ENCODE data around the gene YBX3. TPM values are rescaled to one million over a fixed set of nuclear protein-coding genes. Genes with fewer than 3 reads are reported as not detected.

The YBX3 gene
- total and polyA plus RNA-seq, 2 donors from 2014 or later = 86.9 to 347 TPM

- DNase-seq = no peak
- H3K9me3 ChIP-seq (ENCODE audit: control insufficient read depth in 2 of 3, insufficient read depth in 1 of 3, low read length in 3 of 3) = no peaks in the 10 kb centered on the region
- TF ChIP-seq CTCF (IDR thresholded peaks at IDR 0.05; ENCODE audit: borderline replicate concordance, extremely low read depth, insufficient read depth) = no peak
- H3K27me3 ChIP-seq (ENCODE audit: control insufficient read depth, insufficient read depth, low read length) = no peaks in the 10 kb centered on the region
- H3K4me1 ChIP-seq (ENCODE audit: control insufficient read depth in 2 of 3, insufficient read depth in 2 of 3, low read depth in 1 of 3, low read length in 3 of 3) = no peaks in the 10 kb centered on the region
- no peak overlapping the region for H3K9ac ChIP-seq (ENCODE audit: low read length in 3 of 3)
- H3K36me3 ChIP-seq (ENCODE audit: control insufficient read depth in 2 of 3, insufficient read depth in 3 of 3, low read length in 3 of 3) = no peaks in the 10 kb centered on the region
- no peak overlapping the region for H3K27ac ChIP-seq (ENCODE audit: low read depth in 2 of 2, low read length in 2 of 2)
- H3K4me3 ChIP-seq (ENCODE audit: low read length in 3 of 3) = no peak overlapping the region
- no peak for FAIRE-seq
- intact Hi-C loops (cut with DNase I) = no loop called here
These were observed 7.4 kb upstream of the YBX3 start for GRCh38 chr12:10730559-10730958.

- Histone ChIP-seq H3K4me3 (ENCODE audit: low read length in 3 of 3) (no peak overlapping the region), H3K36me3 (ENCODE audit: control insufficient read depth in 2 of 3, insufficient read depth in 3 of 3, low read length in 3 of 3) (no peaks in the 10 kb centered on the region), H3K27ac (ENCODE audit: low read depth in 2 of 2, low read length in 2 of 2) (no peak overlapping the region), H3K9me3 (ENCODE audit: control insufficient read depth in 2 of 3, insufficient read depth in 1 of 3, low read length in 3 of 3) (no peaks in the 10 kb centered on the region), H3K9ac (ENCODE audit: low read length in 3 of 3) (no peak overlapping the region), H3K27me3 (ENCODE audit: control insufficient read depth, insufficient read depth, low read length) (no peaks in the 10 kb centered on the region), H3K4me1 (ENCODE audit: control insufficient read depth in 2 of 3, insufficient read depth in 2 of 3, low read depth in 1 of 3, low read length in 3 of 3) (peaks cover 0 to 5% (median 2%) of the 10 kb centered on the region in 3 donors)
- no peak for DNase-seq
- TF ChIP-seq CTCF (IDR thresholded peaks at IDR 0.05; ENCODE audit: borderline replicate concordance, extremely low read depth, insufficient read depth) = no peak
- intact Hi-C loops (cut with DNase I) = no loop called here
- FAIRE-seq = no peak
These were observed 5.0 kb upstream of the YBX3 start for GRCh38 chr12:10728091-10728490.

- H3K27ac ChIP-seq (ENCODE audit: low read depth in 2 of 2, low read length in 2 of 2) = no peak overlapping the region
- H3K9me3 ChIP-seq (ENCODE audit: control insufficient read depth in 2 of 3, insufficient read depth in 1 of 3, low read length in 3 of 3) = no peaks in the 10 kb centered on the region
- no peaks in the 10 kb centered on the region for H3K27me3 ChIP-seq (ENCODE audit: control insufficient read depth, insufficient read depth, low read length)
- H3K4me1 ChIP-seq (ENCODE audit: control insufficient read depth in 2 of 3, insufficient read depth in 2 of 3, low read depth in 1 of 3, low read length in 3 of 3) = peaks cover 0 to 5% (median 2%) of the 10 kb centered on the region in 3 donors
- H3K9ac ChIP-seq (ENCODE audit: low read length in 3 of 3) = no peak overlapping the region
- intact Hi-C loops (cut with DNase I) = no loop called here
- FAIRE-seq (no peak), DNase-seq (no peak)
- no peaks in the 10 kb centered on the region for H3K36me3 ChIP-seq (ENCODE audit: control insufficient read depth in 2 of 3, insufficient read depth in 3 of 3, low read length in 3 of 3)
- no peak overlapping the region for H3K4me3 ChIP-seq (ENCODE audit: low read length in 3 of 3)
- TF ChIP-seq CTCF (IDR thresholded peaks at IDR 0.05; ENCODE audit: borderline replicate concordance, extremely low read depth, insufficient read depth) = no peak
These were observed 3.8 kb upstream of the YBX3 start for GRCh38 chr12:10726945-10727344.

GRCh38 chr12:10725003-10725402 is 1.9 kb upstream of the YBX3 start:
- DNase-seq (no peak), FAIRE-seq (no peak)
- intact Hi-C loops (cut with DNase I) = no loop called here
- Histone ChIP-seq H3K27me3 (ENCODE audit: control insufficient read depth, insufficient read depth, low read length) (no peaks in the 10 kb centered on the region), H3K27ac (ENCODE audit: low read depth in 2 of 2, low read length in 2 of 2) (no peak overlapping the region), H3K9me3 (ENCODE audit: control insufficient read depth in 2 of 3, insufficient read depth in 1 of 3, low read length in 3 of 3) (no peaks in the 10 kb centered on the region), H3K4me3 (ENCODE audit: low read length in 3 of 3) (no peak overlapping the region), H3K36me3 (ENCODE audit: control insufficient read depth in 2 of 3, insufficient read depth in 3 of 3, low read length in 3 of 3) (no peaks in the 10 kb centered on the region), H3K4me1 (ENCODE audit: control insufficient read depth in 2 of 3, insufficient read depth in 2 of 3, low read depth in 1 of 3, low read length in 3 of 3) (peaks cover 0 to 15% (median 5%) of the 10 kb centered on the region in 3 donors), H3K9ac (ENCODE audit: low read length in 3 of 3) (no peak overlapping the region)
- TF ChIP-seq CTCF (IDR thresholded peaks at IDR 0.05; ENCODE audit: borderline replicate concordance, extremely low read depth, insufficient read depth) = no peak
